ENCODE data around the gene HAND1.

The HAND1 gene

DNA sequence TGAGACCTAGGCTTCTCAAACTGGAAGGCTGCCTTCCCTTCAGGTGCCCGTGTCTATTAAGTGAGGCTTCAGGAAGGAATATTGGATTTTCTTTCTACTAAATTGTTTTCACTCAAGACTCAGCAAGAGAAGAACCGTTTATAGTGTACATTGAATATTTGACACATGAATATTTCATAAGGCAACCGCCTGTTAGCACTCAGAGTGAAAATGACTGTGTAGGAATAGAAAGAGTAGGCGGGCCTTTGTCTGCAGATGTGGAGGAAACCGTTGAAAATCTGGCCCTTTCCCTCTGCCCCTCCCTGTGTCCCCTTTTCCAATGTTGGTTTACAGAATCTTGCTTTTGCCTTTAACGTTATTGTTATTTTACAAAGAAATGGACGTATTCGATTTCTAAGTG, 26.1 kb downstream of the HAND1 start:
- DNase-seq (ENCODE audit: low spot score) = no peak

DNA sequence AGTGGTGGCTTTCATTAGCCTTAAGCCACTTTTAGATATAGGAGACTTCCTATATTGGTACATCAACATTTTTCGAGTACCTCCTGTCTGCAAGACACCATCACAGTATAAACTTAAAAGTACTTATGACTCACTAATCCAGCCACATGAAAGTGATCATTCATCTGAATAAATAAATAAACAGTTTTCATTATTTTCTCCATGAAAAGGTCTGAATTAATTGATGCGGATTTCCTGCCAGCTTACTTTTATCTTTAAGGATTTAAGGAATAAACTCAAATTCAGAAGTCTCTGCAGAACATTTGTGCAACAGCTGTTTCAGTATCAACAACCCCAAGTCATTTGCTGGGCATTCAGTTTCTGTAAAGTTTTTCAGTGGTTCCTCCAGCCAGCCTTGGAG, 28.2 kb downstream of the HAND1 start:
- DNase-seq (ENCODE audit: low spot score) = no peak

DNA sequence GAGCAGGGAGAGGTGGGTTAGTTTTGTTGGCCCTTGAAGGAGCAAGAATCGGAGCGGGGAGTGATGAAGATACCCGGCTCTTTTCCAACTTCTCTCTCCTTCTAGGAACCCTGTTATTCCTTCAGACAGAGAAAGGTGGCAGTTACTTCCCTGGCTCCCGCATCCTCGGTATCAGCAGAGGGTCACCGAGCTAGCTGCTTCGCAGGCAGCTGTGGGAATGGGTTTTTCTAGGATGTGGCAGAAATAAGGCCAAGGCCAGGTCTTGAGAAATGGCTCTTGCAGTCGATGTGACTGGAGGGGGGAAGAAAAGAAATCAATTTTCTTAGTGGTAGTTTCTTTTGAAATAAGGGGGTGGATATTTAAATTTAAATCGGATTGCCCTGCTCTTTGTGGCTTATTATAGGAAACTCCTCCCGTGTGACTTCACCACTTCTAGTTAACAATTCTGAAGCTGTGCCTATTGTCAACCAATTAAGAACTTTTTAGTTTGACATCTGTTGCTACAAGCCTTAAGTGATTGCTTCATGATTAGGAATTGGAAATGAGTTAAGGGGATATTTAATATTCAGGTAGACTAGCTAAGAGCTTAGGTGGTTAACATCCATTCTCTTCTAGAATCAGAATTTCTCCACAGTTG, 30.8 kb downstream of the HAND1 start:
- DNase-seq (ENCODE audit: low spot score) = no peak

DNA sequence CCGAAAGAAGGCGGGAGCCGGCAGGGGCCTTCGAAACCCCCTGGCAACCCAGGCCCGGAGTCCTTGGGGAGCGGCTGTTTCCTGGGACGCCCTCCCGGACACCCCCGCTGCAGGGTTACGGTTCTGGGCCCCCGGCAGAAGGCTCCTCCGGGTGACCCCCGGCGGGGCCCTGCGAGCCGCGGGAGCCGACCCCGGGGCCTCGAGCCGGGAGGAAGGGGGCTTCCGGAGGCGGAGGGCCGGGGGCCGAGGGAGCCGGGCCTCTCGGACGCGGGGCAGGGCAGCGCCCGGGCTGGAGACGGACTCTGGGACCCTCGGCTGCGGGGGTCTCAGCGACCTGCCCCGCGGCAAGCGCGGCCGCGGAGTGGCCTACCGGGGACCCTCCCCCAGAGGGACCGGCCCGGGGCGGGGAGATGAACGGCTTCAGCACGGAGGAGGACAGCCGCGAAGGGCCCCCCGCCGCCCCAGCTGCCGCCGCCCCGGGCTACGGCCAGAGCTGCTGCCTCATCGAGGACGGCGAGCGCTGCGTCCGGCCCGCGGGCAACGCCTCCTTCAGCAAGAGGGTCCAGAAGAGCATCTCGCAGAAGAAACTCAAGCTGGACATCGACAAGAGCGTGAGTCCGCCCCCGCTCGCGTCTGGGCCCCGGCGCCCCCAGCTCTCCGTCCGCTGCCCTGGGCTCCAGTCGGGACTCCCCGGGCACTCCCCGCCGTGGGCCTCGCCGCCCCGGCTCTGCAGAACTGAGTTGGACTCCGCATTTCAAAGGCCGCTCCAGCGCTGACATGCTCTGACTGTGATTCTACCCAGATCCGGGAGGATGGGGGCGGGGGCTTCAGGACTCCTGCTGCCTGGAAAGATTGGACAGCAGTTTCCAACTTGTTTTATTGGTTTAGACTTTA, 31.6 kb downstream of the HAND1 start:
- peak; percentile 45 for DNase-seq (ENCODE audit: low spot score)

DNA sequence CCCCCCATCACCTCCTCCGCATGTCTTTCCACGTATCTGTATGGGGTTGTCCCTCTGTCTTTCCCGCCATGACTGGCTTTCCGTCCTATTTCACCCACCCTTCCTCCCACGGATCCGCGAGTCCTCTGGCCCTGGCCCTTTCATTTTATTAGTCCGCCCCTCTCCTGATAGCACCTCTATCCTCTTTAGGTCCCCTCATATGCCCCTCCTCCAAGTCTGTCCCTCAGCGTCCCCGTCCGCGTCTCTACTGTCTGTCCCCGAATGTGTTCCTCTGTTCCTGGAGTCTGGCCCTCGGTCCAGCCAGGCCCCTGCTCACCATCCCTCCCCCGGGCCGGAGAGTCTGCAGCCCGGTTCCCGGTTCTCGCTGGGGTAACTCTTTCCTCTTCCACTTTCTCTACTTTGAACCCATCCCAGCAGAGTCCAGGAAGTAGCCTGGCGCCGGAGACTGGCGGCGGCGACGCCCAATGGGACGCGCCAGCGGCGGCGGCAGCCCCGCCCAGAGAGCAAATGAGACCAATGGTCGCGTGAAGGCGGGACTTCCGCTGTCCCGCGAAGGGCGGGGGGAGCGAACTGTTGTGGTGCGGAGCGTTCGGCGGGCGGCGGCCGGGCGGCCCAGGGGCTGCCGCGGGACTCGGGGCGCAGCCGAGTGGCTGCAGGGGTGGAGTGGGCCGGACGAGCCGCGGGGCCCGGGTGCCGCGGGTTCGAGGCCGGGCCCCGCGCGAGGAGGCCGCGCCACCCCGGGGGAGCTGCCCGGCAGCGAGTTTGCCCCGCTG, 32.4 kb downstream of the HAND1 start, which contains the start of gene SAP30L:
Gene SAP30L (plus strand): TSS at position 576 of the 773 bp plus-strand sequence. CDS start 608 bp downstream, outside the sequence.
- DNase-seq (ENCODE audit: low spot score) = peak; percentile 89

DNA sequence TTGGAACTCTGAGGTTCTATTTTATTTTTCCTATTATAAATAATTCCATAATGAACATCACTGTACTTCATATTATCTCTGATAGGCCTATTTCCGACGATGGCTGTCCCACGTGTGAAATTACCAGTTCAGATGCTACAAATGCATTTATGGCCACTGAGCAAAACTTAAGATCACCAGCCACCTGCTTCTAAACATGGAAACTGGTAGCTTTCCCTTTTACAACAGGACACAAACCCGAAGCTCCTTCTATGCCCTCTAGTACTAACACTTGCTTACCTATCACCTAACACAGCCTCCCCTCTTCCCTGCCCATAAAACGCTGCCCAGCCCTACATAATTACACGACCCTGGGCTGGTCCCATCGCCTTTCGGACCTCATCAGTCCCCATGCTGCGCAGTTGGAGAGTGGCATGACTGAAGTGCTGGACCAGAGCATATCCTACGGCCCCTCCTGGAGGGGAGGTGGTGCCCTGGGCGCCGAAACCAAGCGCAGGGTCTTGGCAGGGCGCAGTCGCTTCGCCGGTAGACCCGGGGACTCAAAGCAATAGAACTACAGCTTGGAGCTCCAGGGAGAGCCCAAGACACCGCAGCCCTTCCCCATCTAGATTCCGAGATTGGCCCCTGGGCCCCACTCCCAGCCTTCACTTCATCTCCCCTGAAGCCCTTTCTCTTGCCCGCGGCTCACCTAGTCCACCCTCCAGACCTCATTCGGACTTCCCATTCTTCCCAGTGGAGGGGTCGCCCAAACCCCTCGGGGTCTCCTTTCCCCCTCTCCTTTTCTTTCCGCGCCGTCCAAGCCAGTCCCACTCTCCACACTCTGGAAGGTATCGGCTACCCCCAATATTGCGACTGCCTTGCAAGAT, 33.2 kb downstream of the HAND1 start:
- DNase-seq (ENCODE audit: low spot score) = no peak

DNA sequence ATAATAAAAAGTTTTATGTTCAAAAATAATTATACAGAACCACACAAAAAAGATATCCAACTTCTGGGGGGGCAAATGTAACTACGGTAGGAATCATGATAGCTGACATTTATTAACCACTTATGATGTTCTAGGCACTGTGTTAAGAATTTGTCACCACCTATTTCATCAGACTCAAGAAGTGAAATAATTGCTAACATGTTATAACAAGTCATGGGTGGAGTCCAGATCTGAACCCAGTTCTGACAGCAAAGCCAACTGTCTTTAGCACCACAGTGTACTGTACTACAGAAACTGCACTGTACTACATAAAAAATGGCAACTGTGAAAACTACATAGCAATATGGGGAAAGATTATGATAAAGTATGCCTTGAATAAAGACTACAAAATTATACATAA, 35.2 kb downstream of the HAND1 start:
- no peak for DNase-seq (ENCODE audit: low spot score)

DNA sequence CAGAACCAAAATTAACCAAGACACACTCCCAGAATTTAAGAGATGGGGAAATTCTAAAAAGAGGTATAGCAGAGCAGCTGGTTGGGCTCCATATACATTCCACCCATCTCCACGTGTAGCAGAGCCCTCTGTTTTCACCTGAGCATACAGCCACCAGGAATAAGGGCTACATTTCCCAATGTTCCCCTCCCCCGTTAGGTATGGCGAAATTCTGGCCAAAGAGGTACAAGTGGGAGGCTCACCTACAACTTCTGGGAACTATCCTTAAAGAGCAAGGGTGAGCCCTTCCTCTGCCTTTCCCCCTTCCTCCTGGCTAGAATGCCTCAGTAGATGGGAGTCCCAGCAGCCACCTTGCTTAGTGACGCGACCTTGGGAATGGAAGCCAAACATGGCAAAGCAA, 37.5 kb downstream of the HAND1 start:
- DNase-seq (ENCODE audit: low spot score) = no peak

DNA sequence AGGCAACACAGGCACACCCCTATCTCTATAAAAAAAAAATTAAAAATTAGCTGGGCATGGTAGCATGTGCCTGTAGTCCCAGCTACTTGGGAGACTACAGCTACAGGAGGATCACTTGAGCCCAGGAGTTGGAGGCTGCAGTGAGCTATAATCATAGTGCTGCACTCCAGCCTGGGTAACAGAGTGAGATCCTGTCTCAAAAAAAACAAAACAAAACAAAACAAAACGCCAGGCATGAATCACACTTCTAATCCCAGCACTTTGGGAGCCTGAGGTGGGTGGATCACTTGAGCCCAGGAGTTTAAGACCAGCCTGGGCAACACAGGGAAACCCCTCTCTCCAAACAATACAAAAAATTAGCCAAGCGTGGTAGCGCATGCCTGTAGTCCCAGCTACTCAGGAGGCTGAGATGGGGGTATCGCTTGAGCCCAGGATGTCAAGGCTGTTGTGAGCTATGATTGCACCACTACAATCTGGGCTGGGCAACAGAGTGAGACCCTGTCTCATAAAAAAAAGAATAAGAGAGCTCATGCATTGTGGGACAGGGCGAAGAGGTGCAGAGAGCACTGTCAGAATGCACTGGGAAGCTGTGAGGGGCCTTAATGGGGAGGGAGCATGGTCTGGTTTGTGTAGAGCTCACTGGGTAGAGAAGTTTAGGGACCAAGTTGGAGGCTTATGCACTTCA, 40.6 kb downstream of the HAND1 start:
- no peak for DNase-seq (ENCODE audit: low spot score)

DNA sequence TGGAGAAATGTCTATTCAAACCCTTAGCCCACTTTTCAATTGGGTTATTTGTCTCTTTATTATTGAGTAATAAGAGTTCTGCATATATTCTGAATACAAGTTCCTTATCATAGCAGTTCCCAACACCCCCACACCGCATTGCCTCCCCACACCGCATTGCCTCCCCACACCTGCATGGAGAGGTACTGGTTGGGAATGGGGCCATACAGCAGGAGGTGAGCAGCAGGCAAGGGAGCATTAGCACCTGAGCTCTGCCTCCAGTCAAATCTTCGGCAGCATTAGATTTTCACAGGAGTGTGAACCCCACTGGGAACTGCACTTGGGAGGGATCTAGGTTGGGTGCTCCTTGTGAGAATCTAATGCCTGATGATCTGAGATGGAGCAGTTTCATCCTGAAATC, 42.8 kb downstream of the HAND1 start:
- DNase-seq (ENCODE audit: low spot score) = no peak

DNA sequence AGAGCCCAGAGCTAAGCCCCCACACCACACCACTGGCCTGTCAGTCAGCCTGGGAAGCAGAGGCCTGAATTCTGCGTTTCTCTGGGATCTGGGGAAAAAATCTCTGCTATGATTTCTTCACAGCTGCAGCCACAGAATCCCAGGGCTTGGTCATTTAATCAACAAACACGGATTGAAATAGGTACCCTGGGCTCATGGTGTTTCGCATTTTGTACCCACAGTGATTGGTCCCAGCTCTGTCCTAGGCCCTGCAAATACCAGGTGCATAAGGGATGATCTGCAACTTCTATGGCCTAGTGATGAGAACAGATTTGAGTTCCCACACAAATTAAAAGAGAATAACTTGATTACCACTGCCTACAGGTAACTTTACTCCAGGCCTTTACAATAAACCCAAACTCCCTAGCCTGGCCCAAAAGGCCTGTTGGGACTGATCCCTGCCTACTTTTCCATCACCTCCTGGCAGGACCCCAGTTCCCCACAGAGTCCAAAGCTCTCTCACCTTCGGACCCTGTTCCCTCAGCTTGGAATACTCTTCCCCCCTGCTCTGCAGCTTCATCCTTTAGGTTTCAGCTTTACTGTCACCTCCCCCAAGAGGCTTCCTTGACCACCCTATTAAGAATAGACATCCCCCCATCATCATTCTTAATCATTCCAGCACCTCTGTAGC, 46.9 kb downstream of the HAND1 start:
- no peak for DNase-seq (ENCODE audit: low spot score)

DNA sequence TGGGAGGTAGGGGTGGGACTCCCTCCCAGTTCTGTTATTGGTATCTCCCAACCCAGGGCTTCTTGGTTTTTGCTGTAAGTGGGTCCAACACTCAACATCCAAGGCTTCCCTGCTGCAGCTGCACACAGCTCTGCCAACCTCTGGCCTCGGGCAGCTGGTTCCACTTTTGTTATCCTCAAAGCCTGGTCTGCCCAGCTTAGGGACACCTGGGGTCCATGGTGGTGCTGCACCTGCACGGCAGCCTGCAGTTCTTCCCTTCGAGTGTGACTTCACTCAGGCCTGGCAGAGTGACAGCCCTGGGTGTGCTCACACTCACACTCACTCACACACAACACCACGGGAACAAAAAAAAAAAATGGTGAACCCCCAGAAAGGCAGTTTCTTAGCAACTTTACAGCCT, 47.6 kb downstream of the HAND1 start:
- no peak for DNase-seq (ENCODE audit: low spot score)

DNA sequence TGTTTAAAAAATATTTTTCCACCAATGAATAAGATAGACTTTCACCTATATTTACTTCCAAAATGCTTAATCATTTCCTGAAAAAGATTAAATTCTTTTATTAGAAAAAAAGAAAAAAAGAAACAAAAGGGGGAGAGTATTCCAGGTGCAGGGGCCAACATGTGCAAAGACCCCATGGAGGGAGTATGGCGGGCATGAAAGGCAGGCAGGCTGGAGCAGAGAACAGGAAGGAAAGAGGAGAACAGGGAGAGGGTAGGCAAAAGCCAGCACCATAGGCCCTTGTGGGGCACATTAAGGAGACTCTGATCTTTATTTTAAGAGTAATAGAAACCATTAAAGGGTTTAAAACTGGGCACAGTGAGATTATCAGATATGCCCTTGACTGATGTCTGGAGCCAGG, 48.7 kb downstream of the HAND1 start:
- no peak for DNase-seq (ENCODE audit: low spot score)

DNA sequence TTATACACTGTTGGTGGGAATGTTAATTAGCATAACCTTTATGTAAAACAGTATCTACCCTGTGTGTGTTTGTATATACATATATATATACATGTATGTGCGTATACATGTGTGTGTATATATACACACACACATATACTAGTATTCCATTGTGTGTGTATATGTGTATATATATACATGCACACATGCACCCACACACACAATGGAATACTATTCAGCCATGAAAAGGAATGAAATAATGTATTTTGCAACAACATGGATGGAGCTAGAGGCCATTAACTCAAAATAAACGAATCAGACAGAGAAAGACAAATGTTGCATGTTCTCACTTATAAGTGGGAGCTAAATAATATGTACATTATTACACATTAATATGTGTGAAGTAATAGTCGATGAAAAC, 49.8 kb downstream of the HAND1 start:
- no peak for DNase-seq (ENCODE audit: low spot score)
